Stimulated activated CD4-positive, alpha-beta T cell treated with anti-CD3 and anti-CD28 coated beads, Interleukin-4, amount 100 ng/mL, for 48 hours (primary cell): ENCODE results near the gene PDP2.
"Not testable (repeated sequence)": the region's sequence is repeated elsewhere in the genome, so short reads cannot be mapped to it uniquely, and the experiment has no call there.

ENCODE experiments used
- DNase-seq, 2 donors: peaks; one replicate each; pipeline ENCODE4 v3.0.0-alpha.2; 2020; ENCODE audit warnings: low read depth in 2 of 2

The PDP2 gene

DNA sequence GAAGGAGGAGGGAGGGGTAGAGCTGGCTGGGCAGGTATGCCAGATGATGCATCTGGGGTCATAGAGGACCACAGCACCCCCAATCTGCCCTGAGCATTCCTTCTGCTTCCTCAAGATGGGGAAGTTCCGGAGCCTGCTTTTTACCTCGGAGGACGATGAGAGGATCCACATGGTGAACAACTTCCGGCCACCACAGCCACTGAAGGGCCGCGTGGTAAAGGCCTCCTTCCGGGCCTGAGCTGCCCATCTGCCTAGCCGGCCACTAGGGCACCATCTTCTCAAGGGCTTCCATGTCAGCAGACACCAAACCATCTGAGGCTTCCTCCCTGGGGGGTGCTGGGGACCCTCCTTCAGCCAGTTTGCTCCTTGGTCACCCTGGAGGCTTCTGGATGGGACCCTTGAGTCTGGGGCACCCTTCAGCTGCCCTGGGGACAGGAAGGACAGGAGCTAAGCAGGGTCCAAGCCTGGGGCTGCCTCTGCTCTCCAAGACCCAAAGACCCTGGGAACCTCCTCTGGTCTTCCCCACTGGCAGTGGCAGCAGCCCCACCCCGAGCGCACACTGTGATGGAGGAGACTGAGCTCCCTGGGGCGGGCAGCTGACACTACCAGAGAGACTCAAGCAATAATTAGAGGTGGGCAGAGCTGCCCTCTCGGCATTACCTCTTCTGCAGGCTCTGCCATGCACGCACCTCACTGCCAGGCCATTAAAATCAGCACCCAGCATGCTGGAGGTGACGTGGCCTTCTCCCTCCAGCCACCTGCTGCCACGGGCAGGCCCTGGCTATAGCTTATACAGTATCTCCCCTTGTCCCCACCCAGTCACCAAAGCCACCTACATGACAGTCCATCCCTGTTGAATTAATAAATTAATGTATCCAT is 26.8 kb upstream of the PDP2 start:
- DNase-seq: no peak

- DNase-seq: no peak
Measured at GRCh38 chr16:66856184-66856730, 24.1 kb upstream of the PDP2 start.

DNA sequence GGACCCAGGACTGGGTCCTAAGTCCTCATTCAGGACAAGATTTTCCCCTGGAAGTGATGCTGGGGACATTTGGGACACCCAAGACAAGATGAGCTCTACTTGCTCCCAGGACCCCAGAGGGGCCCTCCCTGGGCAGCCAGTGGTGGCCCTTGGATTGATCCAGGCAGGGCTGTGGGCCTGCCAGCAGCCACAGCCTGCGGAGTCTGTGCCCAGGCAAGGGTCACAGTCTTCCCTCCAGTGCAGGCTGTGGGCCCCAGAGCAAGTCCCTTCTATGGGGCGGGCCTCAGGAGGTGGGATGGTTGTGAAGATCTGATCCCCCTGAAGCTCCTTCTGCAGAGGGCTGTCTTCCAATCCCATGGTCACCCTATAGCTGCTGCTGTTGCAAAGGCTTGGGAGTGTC is 23.5 kb upstream of the PDP2 start:
- DNase-seq: no peak

DNA sequence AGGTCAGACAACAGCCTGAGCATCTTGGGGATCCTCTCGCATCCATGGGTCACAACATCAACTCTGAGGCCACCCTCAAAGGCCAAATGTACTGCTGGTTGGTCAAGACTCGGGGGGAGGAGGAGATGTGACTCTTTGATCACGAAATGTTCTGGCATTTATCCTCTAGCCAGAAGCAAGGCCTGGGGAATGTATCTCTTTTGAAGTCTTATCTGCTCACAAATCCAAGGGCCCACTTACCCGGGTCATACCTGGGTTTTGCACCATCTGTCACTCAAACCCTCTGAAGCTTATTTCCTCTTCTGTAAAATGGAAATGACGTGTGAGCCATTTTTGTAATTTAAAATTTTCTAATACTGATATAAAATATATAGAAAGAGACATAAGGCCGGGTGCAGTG is 22.9 kb upstream of the PDP2 start:
- DNase-seq: no peak

GRCh38 chr16:66858740-66859396 is 21.4 kb upstream of the PDP2 start:
- no peak for DNase-seq

DNA sequence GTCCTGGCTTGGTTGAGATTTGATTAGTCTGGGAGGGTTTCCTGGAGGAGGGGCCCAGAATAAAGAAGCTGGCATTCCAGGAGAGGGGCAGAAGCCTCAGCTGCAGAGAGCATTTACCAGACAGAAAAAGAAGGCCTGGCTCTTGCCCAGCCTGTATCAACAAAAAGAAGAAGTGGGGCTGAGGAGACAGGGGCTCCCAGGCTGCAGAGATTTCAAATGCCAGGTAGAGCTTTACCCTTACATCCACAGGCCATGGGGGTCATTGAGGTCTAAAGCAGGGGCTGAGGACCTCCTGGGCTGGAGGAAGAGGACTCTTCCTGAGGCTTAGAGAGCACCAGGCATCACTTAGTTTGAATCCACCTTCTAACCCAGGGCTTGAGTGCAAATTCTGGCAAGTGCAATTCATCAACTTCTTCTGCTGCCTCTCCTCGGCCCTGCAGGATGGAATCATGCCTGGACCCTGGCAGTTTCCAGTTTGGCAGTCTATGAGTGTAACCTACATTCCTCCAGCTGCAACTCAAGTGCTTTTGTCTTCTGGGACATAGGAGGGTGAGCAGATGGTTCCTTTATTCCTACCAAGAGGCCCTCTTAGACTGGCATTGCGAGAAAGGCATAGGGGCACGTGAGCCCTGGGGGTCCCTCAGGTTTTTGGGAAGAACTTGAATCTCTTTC is 20.8 kb upstream of the PDP2 start:
- DNase-seq: no peak

- DNase-seq: no peak
Measured at GRCh38 chr16:66862023-66862520, 18.2 kb upstream of the PDP2 start.

DNA sequence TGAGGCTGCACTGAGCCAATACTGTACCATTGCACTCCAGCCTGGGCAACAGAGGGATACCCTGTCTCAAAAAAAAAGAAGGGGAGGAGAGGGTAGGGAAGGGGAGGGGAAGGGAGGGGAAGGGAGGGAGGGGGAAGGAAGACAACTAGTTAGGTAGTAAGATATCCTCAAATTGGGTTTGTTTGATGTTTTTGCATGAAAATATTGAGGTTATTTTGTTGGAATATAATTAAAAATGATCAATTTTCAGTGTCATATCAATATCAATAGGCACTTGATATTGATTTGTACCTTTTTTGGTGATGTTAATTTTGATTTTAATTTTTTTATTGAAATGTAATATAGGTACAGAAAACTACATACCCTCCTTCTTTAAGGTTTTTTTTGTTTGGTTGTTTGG is 16.6 kb upstream of the PDP2 start:
- no peak for DNase-seq

DNA sequence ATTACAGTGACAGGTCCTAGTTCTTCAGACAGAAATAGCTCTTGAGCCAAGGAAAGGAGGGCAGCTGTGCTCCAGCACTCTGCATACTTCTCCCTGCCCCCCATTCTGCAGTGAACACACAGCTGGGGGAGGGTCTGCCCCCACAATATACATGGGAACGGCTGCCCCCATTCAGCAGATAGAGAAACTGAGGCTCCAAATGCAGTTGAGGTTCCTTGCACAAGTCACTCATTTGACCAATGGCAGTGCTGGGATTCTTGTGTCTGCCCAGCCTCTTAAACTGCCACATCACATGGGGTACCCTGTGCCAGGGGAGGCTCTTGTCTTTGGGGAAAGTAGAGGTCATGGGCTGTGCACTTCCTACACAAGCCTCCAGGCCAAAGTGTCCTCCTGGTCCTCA is 10.9 kb upstream of the PDP2 start:
- no peak for DNase-seq

GRCh38 chr16:66871363-66871762 is 9.0 kb upstream of the PDP2 start:
- not testable (repeated sequence) for DNase-seq

DNA sequence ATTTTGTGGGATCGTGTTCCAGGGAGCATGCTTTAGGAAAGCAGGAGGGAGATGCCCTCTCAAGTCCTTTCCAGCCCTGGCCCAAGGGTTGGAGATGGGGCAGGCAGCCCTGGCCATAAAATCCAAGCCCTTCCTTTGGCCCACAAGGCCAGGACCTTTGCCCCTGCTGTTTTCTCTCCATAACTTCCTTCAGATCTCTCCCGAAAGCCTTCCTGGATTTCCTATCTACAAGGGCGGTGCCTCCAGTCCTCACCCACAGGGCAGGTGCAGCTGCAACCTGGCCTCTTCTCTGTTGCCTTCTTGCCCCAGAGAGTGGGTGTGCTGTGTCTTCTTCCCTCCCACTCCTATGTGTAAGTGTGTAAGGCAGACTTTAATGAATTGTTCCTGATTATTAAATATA is 8.5 kb upstream of the PDP2 start:
- DNase-seq: no peak

- no peak for DNase-seq
Measured at GRCh38 chr16:66872559-66872942, 7.8 kb upstream of the PDP2 start.

DNA sequence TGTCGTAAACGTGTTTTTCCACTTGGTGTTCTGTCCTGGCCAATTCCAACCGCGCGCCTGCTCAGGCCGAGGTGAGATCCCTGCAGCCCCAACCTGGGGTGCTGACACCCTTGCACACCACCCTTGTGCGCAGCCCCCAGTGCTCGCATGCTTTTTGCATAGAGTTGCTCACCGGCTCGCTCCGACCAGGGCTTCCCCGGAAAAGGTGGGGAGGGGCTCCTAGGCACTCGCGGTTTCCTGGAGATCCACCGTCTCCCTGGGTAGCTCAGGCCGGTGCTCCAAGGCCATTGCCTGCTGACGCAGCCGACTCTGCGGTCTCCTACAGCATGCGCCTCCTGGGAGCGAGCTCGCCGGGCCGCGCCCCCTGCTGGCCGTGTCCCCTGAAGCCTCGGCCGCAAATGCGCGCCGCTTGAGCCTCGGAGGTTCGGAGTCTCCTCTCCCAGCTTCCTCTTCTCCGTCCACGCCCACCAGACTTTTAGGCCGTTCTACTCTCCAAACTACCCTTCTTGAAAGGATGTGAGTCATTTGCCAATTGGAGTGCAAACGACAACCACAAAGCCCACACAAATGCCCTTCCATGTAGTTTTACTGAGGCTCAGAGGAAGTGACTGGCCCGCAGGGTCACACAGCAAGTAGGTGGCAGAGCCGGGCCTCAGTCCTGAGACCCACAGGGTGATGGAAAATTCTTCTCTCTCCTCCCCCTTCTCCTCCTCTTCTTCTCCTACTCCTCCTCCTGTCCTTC is 7.2 kb upstream of the PDP2 start:
- peak; percentile 91 to 92 for DNase-seq

- DNase-seq: no peak
Measured at GRCh38 chr16:66873685-66874055, 6.6 kb upstream of the PDP2 start.

DNA sequence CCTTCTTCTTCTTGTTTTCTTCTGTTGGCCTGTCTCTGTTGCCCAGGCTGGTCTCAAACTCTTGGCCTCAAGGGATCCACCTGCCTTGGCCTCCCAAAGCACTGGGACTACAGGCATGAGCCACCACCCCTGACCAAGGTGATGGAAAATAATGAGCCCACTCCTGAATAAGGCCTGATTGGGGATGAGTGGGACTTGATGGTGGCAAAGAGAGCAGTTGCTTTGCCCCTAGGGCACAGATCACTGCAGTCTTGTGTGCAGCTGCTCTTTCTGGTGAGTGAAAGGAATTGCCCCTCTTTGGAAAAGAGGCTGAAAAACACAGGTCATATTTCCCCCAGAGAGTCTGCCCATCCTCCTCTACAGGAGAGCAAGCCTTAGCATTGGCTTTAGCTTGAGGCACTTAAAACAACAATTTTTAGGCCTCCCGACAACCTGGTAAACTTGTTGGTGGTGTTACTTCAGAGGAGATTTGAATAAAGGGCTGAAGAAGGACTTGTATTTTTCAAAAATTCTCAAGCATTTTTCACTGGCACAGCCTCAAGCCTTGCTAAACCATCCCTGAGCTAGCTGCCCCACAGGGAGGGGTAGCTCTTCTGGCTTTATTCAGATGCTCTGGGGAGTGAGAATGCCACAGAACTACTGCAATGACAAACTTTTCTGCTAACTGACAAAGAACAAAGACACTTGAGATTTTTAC is 6.1 kb upstream of the PDP2 start:
- DNase-seq: no peak

- DNase-seq: peak; percentile 63 to 74
Measured at GRCh38 chr16:66878067-66878466, 2.2 kb upstream of the PDP2 start.

GRCh38 chr16:66881014-66881417 is 701 bp downstream of the PDP2 start:
- DNase-seq: no peak

DNA sequence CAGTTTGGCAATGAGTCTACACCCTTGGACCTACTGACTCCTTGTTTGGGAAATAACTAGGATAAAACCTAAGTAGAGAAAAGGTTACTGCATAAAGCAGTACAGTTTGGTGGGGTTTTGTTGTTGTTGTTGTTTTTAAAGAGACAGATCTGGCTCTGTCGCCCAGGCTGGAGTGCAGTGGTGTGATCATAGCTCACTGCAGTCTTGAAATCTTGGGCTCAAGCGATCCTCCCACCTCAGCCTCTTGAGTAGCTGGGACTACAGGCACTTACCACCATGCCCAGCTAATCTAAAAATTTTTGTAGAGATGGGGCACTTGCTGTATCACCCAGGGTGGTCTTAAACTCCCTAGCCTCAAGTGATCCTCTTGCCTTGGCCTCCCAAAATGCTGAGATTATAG is 1.2 kb downstream of the PDP2 start:
- no peak for DNase-seq

DNA sequence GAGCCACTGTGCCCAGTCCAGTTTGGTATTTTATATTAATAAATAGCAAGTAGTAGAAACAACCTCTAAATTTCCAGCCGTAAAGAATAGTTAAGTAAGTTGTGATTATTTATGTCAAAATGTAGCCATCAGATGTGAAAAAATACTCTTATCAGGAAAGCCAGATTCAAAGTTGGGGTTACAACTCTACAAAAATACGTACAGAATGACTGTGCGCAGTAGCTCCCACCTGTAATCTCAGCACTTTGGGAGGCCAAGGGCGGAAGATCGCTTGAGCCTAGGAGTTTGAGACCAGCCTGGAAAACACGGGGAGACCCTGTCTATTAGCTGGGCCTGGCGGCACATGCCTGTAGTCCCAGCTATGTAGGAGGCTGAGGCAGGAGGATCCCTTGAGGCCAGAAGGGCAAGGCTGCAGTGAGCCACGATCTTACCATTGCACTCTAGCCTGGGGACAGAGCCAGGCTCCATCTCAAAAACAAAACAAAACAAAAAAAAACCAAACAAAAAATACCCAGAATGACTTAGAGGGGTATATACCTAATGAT is 1.7 kb downstream of the PDP2 start:
- DNase-seq: no peak

DNA sequence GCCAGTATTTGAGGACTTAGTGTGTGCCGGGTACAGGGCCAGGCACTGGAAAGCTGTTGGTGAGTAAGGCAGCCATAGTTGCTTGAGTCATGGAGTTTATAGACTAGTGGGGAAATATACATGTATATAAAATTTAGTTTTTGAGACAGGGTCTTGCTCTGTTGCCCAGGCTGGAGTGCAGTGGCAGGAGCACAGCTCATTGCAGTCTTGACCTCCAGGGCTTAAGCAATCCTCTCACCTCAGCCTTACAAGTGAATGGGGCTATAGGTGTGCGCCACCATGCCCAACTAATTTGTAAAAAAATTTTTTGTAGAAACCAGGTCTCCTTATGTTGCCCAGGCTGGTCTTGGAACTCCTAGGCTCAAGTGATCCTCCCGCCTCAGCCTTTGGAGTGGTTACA is 2.4 kb downstream of the PDP2 start:
- no peak for DNase-seq

DNA sequence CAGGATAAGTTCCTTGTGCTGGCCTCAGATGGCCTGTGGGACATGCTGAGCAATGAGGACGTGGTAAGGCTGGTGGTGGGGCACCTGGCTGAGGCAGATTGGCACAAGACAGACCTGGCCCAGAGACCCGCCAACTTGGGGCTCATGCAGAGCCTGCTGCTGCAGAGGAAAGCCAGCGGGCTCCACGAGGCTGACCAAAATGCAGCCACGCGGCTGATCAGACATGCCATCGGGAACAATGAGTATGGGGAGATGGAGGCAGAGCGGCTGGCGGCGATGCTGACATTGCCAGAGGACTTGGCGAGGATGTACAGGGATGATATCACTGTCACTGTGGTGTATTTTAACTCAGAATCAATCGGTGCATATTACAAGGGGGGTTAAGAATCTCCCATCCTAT is 5.2 kb downstream of the PDP2 start:
- DNase-seq: no peak
